ENCODE data around the gene SBF1. TPM values are rescaled to one million over a fixed set of nuclear protein-coding genes. Genes with fewer than 3 reads are reported as not detected.

SBF1 gene
- total and polyA plus RNA-seq, 2 of the 13 experiments (the other 11 are each of a cell fraction or from before 2014, with no cell fraction given): 31.7 to 40.9 TPM

DNA sequence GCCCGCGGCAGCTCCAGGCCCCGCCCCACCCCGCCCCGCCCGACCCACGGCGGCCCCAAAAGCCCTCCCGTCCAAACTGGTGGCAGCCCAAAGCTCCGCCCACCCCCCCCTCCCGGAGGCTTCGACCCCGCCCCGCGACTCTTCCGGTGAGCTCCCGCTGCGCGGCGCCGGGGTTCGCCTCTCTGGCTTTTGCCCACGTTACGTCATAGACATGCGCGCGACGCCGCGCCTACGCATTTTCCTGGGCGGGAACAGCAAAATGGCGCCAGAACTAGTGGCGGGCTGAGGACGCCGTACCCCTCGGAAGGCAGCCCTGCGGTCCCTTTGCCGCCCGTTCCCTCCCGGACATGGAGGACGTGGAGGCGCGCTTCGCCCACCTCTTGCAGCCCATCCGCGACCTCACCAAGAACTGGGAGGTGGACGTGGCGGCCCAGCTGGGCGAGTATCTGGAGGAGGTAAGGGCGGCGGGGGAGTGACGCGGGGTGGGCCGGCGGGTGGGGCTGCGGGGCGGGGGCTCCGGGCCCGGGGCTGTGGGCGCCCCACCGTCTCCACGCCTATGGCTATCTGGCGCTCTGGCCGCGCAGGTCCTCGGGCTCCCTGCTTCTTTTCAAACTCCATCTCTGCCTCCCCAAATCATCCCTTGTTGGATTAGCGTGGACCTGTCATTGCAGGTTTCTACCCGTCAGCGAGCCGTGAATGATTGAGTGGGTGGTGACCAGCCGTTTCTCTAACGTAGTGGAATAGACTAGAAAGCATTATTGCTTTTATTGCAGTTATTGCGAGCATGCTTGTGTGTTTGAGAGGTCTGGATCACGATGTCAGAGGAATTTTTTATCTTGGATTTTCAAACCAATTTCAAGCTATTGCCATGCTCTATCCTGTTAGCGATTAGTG, 33.4 kb upstream of the SBF1 start, which contains the start of gene NCAPH2 (continued):
- TF ChIP-seq, protein P1, sequence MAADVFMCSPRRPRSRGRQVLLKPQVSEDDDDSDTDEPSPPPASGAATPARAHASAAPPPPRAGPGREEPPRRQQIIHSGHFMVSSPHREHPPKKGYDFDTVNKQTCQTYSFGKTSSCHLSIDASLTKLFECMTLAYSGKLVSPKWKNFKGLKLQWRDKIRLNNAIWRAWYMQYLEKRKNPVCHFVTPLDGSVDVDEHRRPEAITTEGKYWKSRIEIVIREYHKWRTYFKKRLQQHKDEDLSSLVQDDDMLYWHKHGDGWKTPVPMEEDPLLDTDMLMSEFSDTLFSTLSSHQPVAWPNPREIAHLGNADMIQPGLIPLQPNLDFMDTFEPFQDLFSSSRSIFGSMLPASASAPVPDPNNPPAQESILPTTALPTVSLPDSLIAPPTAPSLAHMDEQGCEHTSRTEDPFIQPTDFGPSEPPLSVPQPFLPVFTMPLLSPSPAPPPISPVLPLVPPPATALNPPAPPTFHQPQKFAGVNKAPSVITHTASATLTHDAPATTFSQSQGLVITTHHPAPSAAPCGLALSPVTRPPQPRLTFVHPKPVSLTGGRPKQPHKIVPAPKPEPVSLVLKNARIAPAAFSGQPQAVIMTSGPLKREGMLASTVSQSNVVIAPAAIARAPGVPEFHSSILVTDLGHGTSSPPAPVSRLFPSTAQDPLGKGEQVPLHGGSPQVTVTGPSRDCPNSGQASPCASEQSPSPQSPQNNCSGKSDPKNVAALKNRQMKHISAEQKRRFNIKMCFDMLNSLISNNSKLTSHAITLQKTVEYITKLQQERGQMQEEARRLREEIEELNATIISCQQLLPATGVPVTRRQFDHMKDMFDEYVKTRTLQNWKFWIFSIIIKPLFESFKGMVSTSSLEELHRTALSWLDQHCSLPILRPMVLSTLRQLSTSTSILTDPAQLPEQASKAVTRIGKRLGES (CRISPR knock-in tag; IDR thresholded peaks at IDR 0.05; ENCODE audit: borderline replicate concordance): no peak
- TF ChIP-seq, protein P2, sequence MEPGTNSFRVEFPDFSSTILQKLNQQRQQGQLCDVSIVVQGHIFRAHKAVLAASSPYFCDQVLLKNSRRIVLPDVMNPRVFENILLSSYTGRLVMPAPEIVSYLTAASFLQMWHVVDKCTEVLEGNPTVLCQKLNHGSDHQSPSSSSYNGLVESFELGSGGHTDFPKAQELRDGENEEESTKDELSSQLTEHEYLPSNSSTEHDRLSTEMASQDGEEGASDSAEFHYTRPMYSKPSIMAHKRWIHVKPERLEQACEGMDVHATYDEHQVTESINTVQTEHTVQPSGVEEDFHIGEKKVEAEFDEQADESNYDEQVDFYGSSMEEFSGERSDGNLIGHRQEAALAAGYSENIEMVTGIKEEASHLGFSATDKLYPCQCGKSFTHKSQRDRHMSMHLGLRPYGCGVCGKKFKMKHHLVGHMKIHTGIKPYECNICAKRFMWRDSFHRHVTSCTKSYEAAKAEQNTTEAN (CRISPR knock-in tag; conservative IDR thresholded peaks at IDR 0.05): no peak
- TF ChIP-seq NR2C2 (CRISPR knock-in tag; IDR thresholded peaks at IDR 0.05; ENCODE audit: borderline replicate concordance) (peak; percentile 40; the same call in 1 of the 2 replicates), KDM5B (CRISPR knock-in tag; IDR thresholded peaks at IDR 0.05; ENCODE audit: borderline replicate concordance) (peak; percentile 38; the same call in 1 of the 2 replicates), ZBTB1 (CRISPR knock-in tag; IDR thresholded peaks at IDR 0.05; ENCODE audit: borderline replicate concordance) (no peak), HOXA5 (CRISPR knock-in tag; IDR thresholded peaks at IDR 0.05) (no peak), ZNF572 (CRISPR knock-in tag; IDR thresholded peaks at IDR 0.05) (no peak), ZNF235 (CRISPR knock-in tag; IDR thresholded peaks at IDR 0.05; ENCODE audit: borderline replicate concordance) (no peak), RARA (CRISPR knock-in tag; IDR thresholded peaks at IDR 0.05) (0 out of 2 replicates have a peak, but pooled peaks have one; percentile 13), ZBTB8A (CRISPR knock-in tag; IDR thresholded peaks at IDR 0.05; ENCODE audit: borderline replicate concordance, low read depth) (no peak), REL (CRISPR knock-in tag; conservative IDR thresholded peaks at IDR 0.05) (no peak), GTF2F1 (IDR thresholded peaks at IDR 0.05; ENCODE audit: low read length) (no peak)
- TF ChIP-seq, protein P3, sequence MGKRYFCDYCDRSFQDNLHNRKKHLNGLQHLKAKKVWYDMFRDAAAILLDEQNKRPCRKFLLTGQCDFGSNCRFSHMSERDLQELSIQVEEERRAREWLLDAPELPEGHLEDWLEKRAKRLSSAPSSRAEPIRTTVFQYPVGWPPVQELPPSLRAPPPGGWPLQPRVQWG (CRISPR knock-in tag; IDR thresholded peaks at IDR 0.05; ENCODE audit: borderline replicate concordance, low read depth): no peak
- TF ChIP-seq, protein P4, sequence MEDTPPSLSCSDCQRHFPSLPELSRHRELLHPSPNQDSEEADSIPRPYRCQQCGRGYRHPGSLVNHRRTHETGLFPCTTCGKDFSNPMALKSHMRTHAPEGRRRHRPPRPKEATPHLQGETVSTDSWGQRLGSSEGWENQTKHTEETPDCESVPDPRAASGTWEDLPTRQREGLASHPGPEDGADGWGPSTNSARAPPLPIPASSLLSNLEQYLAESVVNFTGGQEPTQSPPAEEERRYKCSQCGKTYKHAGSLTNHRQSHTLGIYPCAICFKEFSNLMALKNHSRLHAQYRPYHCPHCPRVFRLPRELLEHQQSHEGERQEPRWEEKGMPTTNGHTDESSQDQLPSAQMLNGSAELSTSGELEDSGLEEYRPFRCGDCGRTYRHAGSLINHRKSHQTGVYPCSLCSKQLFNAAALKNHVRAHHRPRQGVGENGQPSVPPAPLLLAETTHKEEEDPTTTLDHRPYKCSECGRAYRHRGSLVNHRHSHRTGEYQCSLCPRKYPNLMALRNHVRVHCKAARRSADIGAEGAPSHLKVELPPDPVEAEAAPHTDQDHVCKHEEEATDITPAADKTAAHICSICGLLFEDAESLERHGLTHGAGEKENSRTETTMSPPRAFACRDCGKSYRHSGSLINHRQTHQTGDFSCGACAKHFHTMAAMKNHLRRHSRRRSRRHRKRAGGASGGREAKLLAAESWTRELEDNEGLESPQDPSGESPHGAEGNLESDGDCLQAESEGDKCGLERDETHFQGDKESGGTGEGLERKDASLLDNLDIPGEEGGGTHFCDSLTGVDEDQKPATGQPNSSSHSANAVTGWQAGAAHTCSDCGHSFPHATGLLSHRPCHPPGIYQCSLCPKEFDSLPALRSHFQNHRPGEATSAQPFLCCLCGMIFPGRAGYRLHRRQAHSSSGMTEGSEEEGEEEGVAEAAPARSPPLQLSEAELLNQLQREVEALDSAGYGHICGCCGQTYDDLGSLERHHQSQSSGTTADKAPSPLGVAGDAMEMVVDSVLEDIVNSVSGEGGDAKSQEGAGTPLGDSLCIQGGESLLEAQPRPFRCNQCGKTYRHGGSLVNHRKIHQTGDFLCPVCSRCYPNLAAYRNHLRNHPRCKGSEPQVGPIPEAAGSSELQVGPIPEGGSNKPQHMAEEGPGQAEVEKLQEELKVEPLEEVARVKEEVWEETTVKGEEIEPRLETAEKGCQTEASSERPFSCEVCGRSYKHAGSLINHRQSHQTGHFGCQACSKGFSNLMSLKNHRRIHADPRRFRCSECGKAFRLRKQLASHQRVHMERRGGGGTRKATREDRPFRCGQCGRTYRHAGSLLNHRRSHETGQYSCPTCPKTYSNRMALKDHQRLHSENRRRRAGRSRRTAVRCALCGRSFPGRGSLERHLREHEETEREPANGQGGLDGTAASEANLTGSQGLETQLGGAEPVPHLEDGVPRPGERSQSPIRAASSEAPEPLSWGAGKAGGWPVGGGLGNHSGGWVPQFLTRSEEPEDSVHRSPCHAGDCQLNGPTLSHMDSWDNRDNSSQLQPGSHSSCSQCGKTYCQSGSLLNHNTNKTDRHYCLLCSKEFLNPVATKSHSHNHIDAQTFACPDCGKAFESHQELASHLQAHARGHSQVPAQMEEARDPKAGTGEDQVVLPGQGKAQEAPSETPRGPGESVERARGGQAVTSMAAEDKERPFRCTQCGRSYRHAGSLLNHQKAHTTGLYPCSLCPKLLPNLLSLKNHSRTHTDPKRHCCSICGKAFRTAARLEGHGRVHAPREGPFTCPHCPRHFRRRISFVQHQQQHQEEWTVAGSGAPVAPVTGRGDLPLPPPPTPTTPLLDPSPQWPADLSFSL (CRISPR knock-in tag; IDR thresholded peaks at IDR 0.05): no peak
- TF ChIP-seq, protein P5, sequence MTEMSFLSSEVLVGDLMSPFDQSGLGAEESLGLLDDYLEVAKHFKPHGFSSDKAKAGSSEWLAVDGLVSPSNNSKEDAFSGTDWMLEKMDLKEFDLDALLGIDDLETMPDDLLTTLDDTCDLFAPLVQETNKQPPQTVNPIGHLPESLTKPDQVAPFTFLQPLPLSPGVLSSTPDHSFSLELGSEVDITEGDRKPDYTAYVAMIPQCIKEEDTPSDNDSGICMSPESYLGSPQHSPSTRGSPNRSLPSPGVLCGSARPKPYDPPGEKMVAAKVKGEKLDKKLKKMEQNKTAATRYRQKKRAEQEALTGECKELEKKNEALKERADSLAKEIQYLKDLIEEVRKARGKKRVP (CRISPR knock-in tag; IDR thresholded peaks at IDR 0.05): peak in 1 of 2 experiments; percentile 71; a peak in 2 of 4 replicates

All from HepG2 (cell line).